SU-DHL-6 (cell line): ENCODE results near the gene USP8.

Experiments used
- H2AFZ ChIP-seq: fragments of 200-600 bp; sonication (generic); 2 replicates; pipeline ENCODE4 v1.6.1; 2014; ENCODE audit warnings: low read depth, mild to moderate bottlenecking, moderate library complexity, mixed read lengths, antibody characterized with exemption, low read length; ENCODE audit not compliant: severe bottlenecking
- H3F3A ChIP-seq: fragments of 200-600 bp; shearing (Covaris generic); 2 replicates; pipeline ENCODE4 v1.6.0; 2016; ENCODE audit warnings: antibody characterized with exemption, mild to moderate bottlenecking; ENCODE audit not compliant: insufficient read depth
- H3K27ac ChIP-seq: fragments of 200-600 bp; sonication (generic); 2 replicates; pipeline ENCODE4 v1.5.1; 2016; ENCODE audit warnings: low read depth, mild to moderate bottlenecking, low read length, moderate library complexity, mixed read lengths
- H3K27me3 ChIP-seq: fragments of 200-600 bp; sonication (generic), shearing (Covaris generic); 2 replicates; pipeline ENCODE4 v1.6.0; 2014; ENCODE audit warnings: mild to moderate bottlenecking, low read length
- H3K36me3 ChIP-seq: fragments of 200-600 bp; sonication (generic); 2 replicates; pipeline ENCODE4 v1.6.1; 2014; ENCODE audit warnings: mild to moderate bottlenecking, low read length, mixed read lengths
- H3K4me2 ChIP-seq: fragments of 300-600, 200-600 bp; shearing (Covaris generic), sonication (generic); 2 replicates; pipeline ENCODE4 v1.6.0; 2014; ENCODE audit warnings: low read length, low read depth, mild to moderate bottlenecking; ENCODE audit not compliant: poor library complexity, severe bottlenecking
- H3K4me3 ChIP-seq: fragments of 200-600 bp; sonication (generic); 2 replicates; pipeline ENCODE4 v1.5.1; 2014; ENCODE audit warnings: antibody characterized with exemption, low read length, mild to moderate bottlenecking, mixed read lengths; ENCODE audit not compliant: insufficient read depth, poor library complexity, severe bottlenecking
- H3K79me2 ChIP-seq: fragments of 200-600 bp; sonication (generic); 2 replicates; pipeline ENCODE4 v1.6.1; 2014; ENCODE audit warnings: mild to moderate bottlenecking, low read length, moderate library complexity; ENCODE audit not compliant: insufficient read depth
- H3K9ac ChIP-seq: fragments of 200-600 bp; sonication (generic); 2 replicates; pipeline ENCODE4 v1.7.0; 2014; ENCODE audit warnings: mild to moderate bottlenecking, low read length
- H3K9me2 ChIP-seq: fragments of 200-600 bp; sonication (generic); replicated peaks from 2 replicates; pipeline ENCODE4 v1.6.1; 2014; ENCODE audit warnings: low read length; ENCODE audit not compliant: insufficient read depth
- H3K9me3 ChIP-seq: fragments of 200-600 bp; sonication (generic); 2 replicates; pipeline ENCODE4 v1.6.1; 2014; ENCODE audit warnings: low read length, mixed read lengths; ENCODE audit not compliant: insufficient read depth
- H4K20me1 ChIP-seq: fragments of 200-600 bp; sonication (generic); 2 replicates; pipeline ENCODE4 v1.6.1; 2014; ENCODE audit warnings: low read depth, mild to moderate bottlenecking, antibody characterized with exemption, low read length, moderate library complexity, mixed read lengths
- EZH2phosphoT487 ChIP-seq: fragments of 200-600 bp; sonication (generic), shearing (Covaris generic); conservative IDR thresholded peaks from 2 replicates; pipeline ENCODE4 v1.6.1; 2018; ENCODE audit warnings: mild to moderate bottlenecking, antibody characterized with exemption, low read length, moderate library complexity, mixed read lengths
- TF ChIP-seq, protein P1 (sequence below): fragments of 200-600 bp; sonication (generic); IDR thresholded peaks from one replicate; pipeline ENCODE4 v1.5.1; 2017; ENCODE audit warnings: antibody characterized with exemption, mild to moderate bottlenecking, low read length, moderate library complexity; ENCODE audit not compliant: insufficient read depth, poor library complexity, severe bottlenecking

USP8 gene

DNA sequence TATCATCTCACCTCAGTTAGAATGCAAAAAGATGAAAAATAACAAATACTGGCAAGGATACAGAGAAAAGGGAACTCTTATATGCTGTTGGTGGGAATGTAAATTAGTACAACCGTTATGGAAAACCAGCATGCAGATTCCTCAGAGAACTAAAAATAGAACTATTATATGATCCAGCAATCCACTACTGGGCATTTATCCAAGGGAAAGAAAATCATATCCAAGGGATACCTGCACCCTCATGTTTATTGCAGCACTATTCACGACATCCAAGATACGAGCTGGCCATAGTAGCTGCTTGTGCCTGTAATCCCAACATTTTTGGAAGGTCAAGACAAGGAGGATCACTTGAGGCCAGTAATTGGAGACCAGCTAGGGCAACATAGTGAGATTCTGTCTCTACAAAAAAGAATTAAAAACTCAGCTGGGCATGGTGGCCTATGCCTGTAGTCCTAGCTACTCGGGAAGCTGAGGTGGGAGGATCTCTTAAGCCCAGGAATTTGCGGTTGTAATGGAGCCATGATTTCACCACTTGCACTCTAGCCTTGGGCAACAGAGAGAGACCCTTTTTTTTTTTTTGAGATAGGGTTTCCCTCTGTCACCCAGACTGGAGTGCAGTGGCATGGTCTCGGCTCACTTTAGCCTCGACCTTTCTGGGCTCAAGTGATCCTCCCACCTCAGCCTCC, 95.7 kb downstream of the USP8 start:
- no peaks in the 10 kb centered on the region for H4K20me1 ChIP-seq
- no peaks in the 10 kb centered on the region for H3K79me2 ChIP-seq
- no peak overlapping the region for H2AFZ ChIP-seq
- H3K27ac ChIP-seq = no peak overlapping the region
- no peaks in the 10 kb centered on the region for H3F3A ChIP-seq
- no peaks in the 10 kb centered on the region for H3K27me3 ChIP-seq
- no peak overlapping the region for H3K4me2 ChIP-seq
- H3K36me3 ChIP-seq = no peaks in the 10 kb centered on the region
- no peaks in the 10 kb centered on the region for H3K9me3 ChIP-seq
- TF ChIP-seq, protein P1, sequence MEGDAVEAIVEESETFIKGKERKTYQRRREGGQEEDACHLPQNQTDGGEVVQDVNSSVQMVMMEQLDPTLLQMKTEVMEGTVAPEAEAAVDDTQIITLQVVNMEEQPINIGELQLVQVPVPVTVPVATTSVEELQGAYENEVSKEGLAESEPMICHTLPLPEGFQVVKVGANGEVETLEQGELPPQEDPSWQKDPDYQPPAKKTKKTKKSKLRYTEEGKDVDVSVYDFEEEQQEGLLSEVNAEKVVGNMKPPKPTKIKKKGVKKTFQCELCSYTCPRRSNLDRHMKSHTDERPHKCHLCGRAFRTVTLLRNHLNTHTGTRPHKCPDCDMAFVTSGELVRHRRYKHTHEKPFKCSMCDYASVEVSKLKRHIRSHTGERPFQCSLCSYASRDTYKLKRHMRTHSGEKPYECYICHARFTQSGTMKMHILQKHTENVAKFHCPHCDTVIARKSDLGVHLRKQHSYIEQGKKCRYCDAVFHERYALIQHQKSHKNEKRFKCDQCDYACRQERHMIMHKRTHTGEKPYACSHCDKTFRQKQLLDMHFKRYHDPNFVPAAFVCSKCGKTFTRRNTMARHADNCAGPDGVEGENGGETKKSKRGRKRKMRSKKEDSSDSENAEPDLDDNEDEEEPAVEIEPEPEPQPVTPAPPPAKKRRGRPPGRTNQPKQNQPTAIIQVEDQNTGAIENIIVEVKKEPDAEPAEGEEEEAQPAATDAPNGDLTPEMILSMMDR = no peak
- TF ChIP-seq EZH2phosphoT487 = no peak
- H3K9me2 ChIP-seq = no peaks in the 10 kb centered on the region
- no peak overlapping the region for H3K4me3 ChIP-seq
- no peak overlapping the region for H3K9ac ChIP-seq

DNA sequence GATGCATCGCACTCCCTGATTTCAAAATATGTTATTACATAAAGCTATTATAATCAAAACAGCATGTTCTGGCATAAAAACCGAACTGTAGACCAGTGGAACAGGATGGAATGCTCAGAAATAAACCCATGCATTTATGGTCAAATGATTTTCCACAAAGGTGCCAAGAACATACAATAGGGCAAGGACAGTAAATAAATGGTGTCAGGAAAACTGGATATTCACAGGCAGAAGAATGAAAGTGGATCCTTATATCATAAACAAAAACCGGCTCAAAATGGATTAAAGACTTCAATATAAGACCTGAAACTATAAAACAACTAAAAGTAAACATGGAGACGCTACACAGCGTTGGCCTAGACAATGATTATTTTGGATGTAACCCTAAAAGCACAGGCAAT, 99.6 kb downstream of the USP8 start:
- no peak overlapping the region for H3K4me2 ChIP-seq
- H3K36me3 ChIP-seq = no peaks in the 10 kb centered on the region
- H3K9ac ChIP-seq = no peak overlapping the region
- no peaks in the 10 kb centered on the region for H3F3A ChIP-seq
- H2AFZ ChIP-seq = no peak overlapping the region
- H3K27ac ChIP-seq = no peak overlapping the region
- no peaks in the 10 kb centered on the region for H3K27me3 ChIP-seq
- H3K9me2 ChIP-seq = no peaks in the 10 kb centered on the region
- TF ChIP-seq EZH2phosphoT487 = no peak
- TF ChIP-seq, protein P1 = no peak
- no peaks in the 10 kb centered on the region for H4K20me1 ChIP-seq
- H3K9me3 ChIP-seq = no peaks in the 10 kb centered on the region
- no peaks in the 10 kb centered on the region for H3K79me2 ChIP-seq
- H3K4me3 ChIP-seq = no peak overlapping the region

DNA sequence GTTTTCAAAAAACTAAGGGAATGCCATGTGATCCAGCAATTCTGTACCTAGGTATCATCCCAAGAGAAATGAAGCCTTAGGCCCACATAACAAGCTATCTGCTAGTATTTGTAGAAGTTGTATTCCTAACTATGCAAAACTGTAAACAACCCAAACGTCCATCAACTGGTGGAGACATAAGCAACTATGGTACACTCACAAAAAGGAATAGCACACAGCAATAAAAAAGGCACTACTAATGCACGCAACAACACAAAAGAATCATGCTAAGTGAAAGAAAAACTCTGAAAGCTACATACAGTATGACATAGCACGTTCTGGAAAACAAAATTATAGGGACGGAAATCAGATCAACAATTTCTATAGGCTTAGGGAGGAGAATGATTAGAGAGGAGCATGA, 107.0 kb downstream of the USP8 start:
- H3K9me2 ChIP-seq = no peaks in the 10 kb centered on the region
- H3K4me2 ChIP-seq = no peak overlapping the region
- H4K20me1 ChIP-seq = no peaks in the 10 kb centered on the region
- no peak overlapping the region for H3K9ac ChIP-seq
- no peaks in the 10 kb centered on the region for H3K27me3 ChIP-seq
- no peak overlapping the region for H3K27ac ChIP-seq
- no peak for TF ChIP-seq EZH2phosphoT487
- TF ChIP-seq, protein P1 = no peak
- no peaks in the 10 kb centered on the region for H3K36me3 ChIP-seq
- H3K9me3 ChIP-seq = no peaks in the 10 kb centered on the region
- H3K79me2 ChIP-seq = no peaks in the 10 kb centered on the region
- no peak overlapping the region for H3K4me3 ChIP-seq
- no peaks in the 10 kb centered on the region for H3F3A ChIP-seq
- H2AFZ ChIP-seq = no peak overlapping the region
